Islet of Langerhans (tissue), 1 donor: Measurements from ENCODE around the gene DEFB128.
"Not testable (repeated sequence)": the region's sequence is repeated elsewhere in the genome, so short reads cannot be mapped to it uniquely, and the experiment has no call there.

Experiments used
- FAIRE-seq: peaks from one replicate; lab custom pipeline; 2011; peaks lifted over from hg19 to GRCh38; lab: Jason Lieb, UNC

The DEFB128 gene

GRCh38 chr20:189611-190010 lies at the start of gene DEFB128:
TSS of gene DEFB128 (minus strand) at chr20:189711. CDS start at chr20:189623, 88 bp downstream.
- FAIRE-seq, result no peak

GRCh38 chr20:237929-238328 lies 48.4 kb upstream of the DEFB128 start:
- FAIRE-seq, result no peak

GRCh38 chr20:237489-237888 lies 48.0 kb upstream of the DEFB128 start:
- FAIRE-seq, result no peak

- no peak for FAIRE-seq
These were observed 46.4 kb upstream of the DEFB128 start for GRCh38 chr20:235891-236290.

GRCh38 chr20:227439-228105 lies 38.1 kb upstream of the DEFB128 start:
- no peak for FAIRE-seq

- no peak for FAIRE-seq
These were observed 37.4 kb upstream of the DEFB128 start, which contains the start of gene DEFB129 for GRCh38 chr20:226958-227357. TSS of gene DEFB129 (plus strand) at chr20:227258. CDS start at chr20:227289, 31 bp downstream.

GRCh38 chr20:225879-226278 lies 36.4 kb upstream of the DEFB128 start:
- FAIRE-seq, result not testable (repeated sequence)

GRCh38 chr20:221258-221830 lies 31.8 kb upstream of the DEFB128 start:
- no peak for FAIRE-seq

GRCh38 chr20:219290-220115 lies 30.0 kb upstream of the DEFB128 start:
- FAIRE-seq, result no peak

- no peak for FAIRE-seq
These were observed 27.8 kb upstream of the DEFB128 start for GRCh38 chr20:217266-217665.

GRCh38 chr20:215796-216195 lies 26.3 kb upstream of the DEFB128 start:
- FAIRE-seq, result no peak

- FAIRE-seq, result no peak
These were observed 24.9 kb upstream of the DEFB128 start for GRCh38 chr20:214383-214782.

- no peak for FAIRE-seq
These were observed 21.4 kb upstream of the DEFB128 start for GRCh38 chr20:210809-211502.

GRCh38 chr20:208942-209566 lies 19.5 kb upstream of the DEFB128 start:
- peak; percentile 70 for FAIRE-seq

GRCh38 chr20:203630-204029 lies 14.1 kb upstream of the DEFB128 start:
- not testable (repeated sequence) for FAIRE-seq

GRCh38 chr20:199996-200395 lies 10.5 kb upstream of the DEFB128 start:
- FAIRE-seq, result no peak

- FAIRE-seq, result no peak
These were observed 8.7 kb upstream of the DEFB128 start for GRCh38 chr20:198225-198624.

- no peak for FAIRE-seq
These were observed 1.8 kb downstream of the DEFB128 start for GRCh38 chr20:187733-188132.

- no peak for FAIRE-seq
These were observed 5.2 kb downstream of the DEFB128 start for GRCh38 chr20:184288-184687.

- FAIRE-seq, result no peak
These were observed 20.6 kb downstream of the DEFB128 start for GRCh38 chr20:168876-169275.

GRCh38 chr20:164618-165017 lies 24.9 kb downstream of the DEFB128 start:
- no peak for FAIRE-seq

- no peak for FAIRE-seq
These were observed 32.4 kb downstream of the DEFB128 start, which contains the start of gene DEFB127 for GRCh38 chr20:157154-157553. TSS of gene DEFB127 (plus strand) at chr20:157454. CDS start at chr20:157545, 91 bp downstream.
